ENCODE results near the gene PLAC8L1. TPM values are rescaled to one million over a fixed set of nuclear protein-coding genes. Genes with fewer than 3 reads are reported as not detected.

The PLAC8L1 gene
- total RNA-seq, 2 experiments from 2014 or later = 0.28 to 2.1 TPM

- H4K20me1 ChIP-seq (ENCODE audit: insufficient read depth, low read length) = no peaks in the 10 kb centered on the region
- ChIA-PET POLR2A (interaction anchor here (0.7 to 1.2 kb wide), 3 partner anchors 11 to 80 kb away, joined by 3 read pairs; no protein-coding TSS in a partner anchor), CTCF (ENCODE audit: unreplicated experiment) (no interaction called here)
- no peak overlapping the region for H2AFZ ChIP-seq (ENCODE audit: low read length)
- no peaks in the 10 kb centered on the region for H3K4me1 ChIP-seq (ENCODE audit: insufficient read depth, low read length, poor library complexity, severe bottlenecking)
- H3K4me2 ChIP-seq (ENCODE audit: low read length) = no peak overlapping the region
- intact Hi-C loops (cut with micrococcal nuclease; ENCODE audit: unreplicated experiment) = no loop called here
- H3K4me3 ChIP-seq (ENCODE audit: low read depth, low read length, poor library complexity, severe bottlenecking) = no peak overlapping the region
- no peak overlapping the region for H3K27ac ChIP-seq (ENCODE audit: low read depth, low read length, poor library complexity, severe bottlenecking)
- no peaks in the 10 kb centered on the region for H3K9me2 ChIP-seq (ENCODE audit: insufficient read depth, low read length)
- H3K36me3 ChIP-seq (ENCODE audit: insufficient read depth, low read length) = no peaks in the 10 kb centered on the region
- no peaks in the 10 kb centered on the region for H3K79me2 ChIP-seq (ENCODE audit: insufficient read depth, low read depth, low read length)
- BruUV-seq (replicated peaks) = no TSS peak
- no peaks in the 10 kb centered on the region for H3K9me3 ChIP-seq (ENCODE audit: low read length)
- no peak for TF ChIP-seq CTCF (conservative IDR thresholded peaks at IDR 0.05; ENCODE audit: low read length)
- TF ChIP-seq EZH2phosphoT487 (IDR thresholded peaks at IDR 0.05; ENCODE audit: borderline replicate concordance, low read depth, low read length) = no peak
- DNase-seq (ENCODE audit: low spot score) = no peak
These were observed 66.0 kb downstream of the PLAC8L1 start for GRCh38 chr5:146039420-146039819.

GRCh38 chr5:146034605-146035004 is 70.8 kb downstream of the PLAC8L1 start:
- intact Hi-C loops (cut with micrococcal nuclease; ENCODE audit: unreplicated experiment) = no loop called here
- DNase-seq (ENCODE audit: low spot score) = no peak
- no peak overlapping the region for H3K4me3 ChIP-seq (ENCODE audit: low read depth, low read length, poor library complexity, severe bottlenecking)
- no peaks in the 10 kb centered on the region for H3K9me3 ChIP-seq (ENCODE audit: low read length)
- no peaks in the 10 kb centered on the region for H3K4me1 ChIP-seq (ENCODE audit: insufficient read depth, low read length, poor library complexity, severe bottlenecking)
- H3K36me3 ChIP-seq (ENCODE audit: insufficient read depth, low read length) = no peaks in the 10 kb centered on the region
- CTCF ChIA-PET (ENCODE audit: unreplicated experiment) = no interaction called here
- no peak for TF ChIP-seq CTCF (conservative IDR thresholded peaks at IDR 0.05; ENCODE audit: low read length)
- TF ChIP-seq EZH2phosphoT487 (IDR thresholded peaks at IDR 0.05; ENCODE audit: borderline replicate concordance, low read depth, low read length) = no peak
- no peak overlapping the region for H2AFZ ChIP-seq (ENCODE audit: low read length)
- H3K9me2 ChIP-seq (ENCODE audit: insufficient read depth, low read length) = no peaks in the 10 kb centered on the region
- H4K20me1 ChIP-seq (ENCODE audit: insufficient read depth, low read length) = no peaks in the 10 kb centered on the region
- POLR2A ChIA-PET = no interaction called here
- no peak overlapping the region for H3K27ac ChIP-seq (ENCODE audit: low read depth, low read length, poor library complexity, severe bottlenecking)
- BruUV-seq (replicated peaks) = no TSS peak
- no peaks in the 10 kb centered on the region for H3K79me2 ChIP-seq (ENCODE audit: insufficient read depth, low read depth, low read length)
- no peak overlapping the region for H3K4me2 ChIP-seq (ENCODE audit: low read length)

Small RNAs within 50 kb of the gene (small RNA-seq; reads per million reads assigned to genes)
- not detected for gene AC091959.1

Other genes with a start within 250 kb of the PLAC8L1 start
- gene GRXCR2, start 232.6 kb downstream of the PLAC8L1 start, total RNA-seq (2014; rRNA removed; shearing (Covaris generic)) = not detected in 2 replicates
- gene GRXCR2, start 232.6 kb downstream of the PLAC8L1 start, total RNA-seq (2022) = not detected in 2 replicates
- not detected in 2 replicates for gene SH3RF2, start 169.0 kb downstream of the PLAC8L1 start, total RNA-seq (2014; rRNA removed; shearing (Covaris generic))
- not detected in 2 replicates for gene SH3RF2, start 169.0 kb downstream of the PLAC8L1 start, total RNA-seq (2022)
- 147 and 177 TPM in 2 replicates for gene LARS1, start 77.1 kb upstream of the PLAC8L1 start, total RNA-seq (2014; rRNA removed; shearing (Covaris generic))
- 300 and 329 TPM in 2 replicates for gene LARS1, start 77.1 kb upstream of the PLAC8L1 start, total RNA-seq (2022)
- 19.4 and 20.9 TPM in 2 replicates for gene RBM27, start 98.0 kb upstream of the PLAC8L1 start, total RNA-seq (2014; rRNA removed; shearing (Covaris generic))
- 26.4 and 29.0 TPM in 2 replicates for gene RBM27, start 98.0 kb upstream of the PLAC8L1 start, total RNA-seq (2022)
- not detected in 2 replicates for gene POU4F3, start 233.3 kb upstream of the PLAC8L1 start, total RNA-seq (2014; rRNA removed; shearing (Covaris generic))
- not detected in 2 replicates for gene POU4F3, start 233.3 kb upstream of the PLAC8L1 start, total RNA-seq (2022)